ENCODE results near the gene SNAP47.

GRCh38 chr1:227733751-227734545, 1.3 kb upstream of the SNAP47 start:
- TF ChIP-seq, protein P1, sequence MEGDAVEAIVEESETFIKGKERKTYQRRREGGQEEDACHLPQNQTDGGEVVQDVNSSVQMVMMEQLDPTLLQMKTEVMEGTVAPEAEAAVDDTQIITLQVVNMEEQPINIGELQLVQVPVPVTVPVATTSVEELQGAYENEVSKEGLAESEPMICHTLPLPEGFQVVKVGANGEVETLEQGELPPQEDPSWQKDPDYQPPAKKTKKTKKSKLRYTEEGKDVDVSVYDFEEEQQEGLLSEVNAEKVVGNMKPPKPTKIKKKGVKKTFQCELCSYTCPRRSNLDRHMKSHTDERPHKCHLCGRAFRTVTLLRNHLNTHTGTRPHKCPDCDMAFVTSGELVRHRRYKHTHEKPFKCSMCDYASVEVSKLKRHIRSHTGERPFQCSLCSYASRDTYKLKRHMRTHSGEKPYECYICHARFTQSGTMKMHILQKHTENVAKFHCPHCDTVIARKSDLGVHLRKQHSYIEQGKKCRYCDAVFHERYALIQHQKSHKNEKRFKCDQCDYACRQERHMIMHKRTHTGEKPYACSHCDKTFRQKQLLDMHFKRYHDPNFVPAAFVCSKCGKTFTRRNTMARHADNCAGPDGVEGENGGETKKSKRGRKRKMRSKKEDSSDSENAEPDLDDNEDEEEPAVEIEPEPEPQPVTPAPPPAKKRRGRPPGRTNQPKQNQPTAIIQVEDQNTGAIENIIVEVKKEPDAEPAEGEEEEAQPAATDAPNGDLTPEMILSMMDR (IDR thresholded peaks at IDR 0.05; ENCODE audit: poor library complexity, severe bottlenecking): no peak
- no peak for TF ChIP-seq POLR2AphosphoS5 (IDR thresholded peaks at IDR 0.05)
- no peak for TF ChIP-seq MXI1 (conservative IDR thresholded peaks at IDR 0.05; ENCODE audit: poor library complexity, severe bottlenecking)
- TF ChIP-seq SMC3 (conservative IDR thresholded peaks at IDR 0.05; ENCODE audit: poor library complexity): no peak
- no peak for TF ChIP-seq EZH2 (IDR thresholded peaks at IDR 0.05; ENCODE audit: borderline replicate concordance, insufficient read depth, low read length, poor library complexity, severe bottlenecking)
- TF ChIP-seq EP300 (conservative IDR thresholded peaks at IDR 0.05; ENCODE audit: poor library complexity, severe bottlenecking): no peak
